Endothelial cell of umbilical vein (primary cell): ENCODE measurements around the gene ZFYVE28. TPM values are rescaled to one million over a fixed set of nuclear protein-coding genes. Genes with fewer than 3 reads are reported as not detected.

Experiments used
- BruUV-seq: library from RNA; stranded (reverse); fragments of 400-500 nt; replicated peaks from 2 replicates; lab custom pipeline; 2021; lab: Mats Ljungman, UMichigan
- CTCF ChIA-PET: fragments of 300-600, 350-600 bp; sonication (Branson Sonifier 250); formaldehyde crosslinking; loops from one replicate; lab custom pipeline; 2021; ENCODE audit warnings: antibody characterized with exemption, inconsistent platforms; lab: Charles Lee
- POLR2A ChIA-PET: fragments of 300-600, 350-600 bp; sonication (Branson Sonifier 250); formaldehyde crosslinking; loops from one replicate; lab custom pipeline; 2021; ENCODE audit warnings: antibody characterized with exemption, inconsistent platforms; lab: Charles Lee
- DNase-seq: peaks from one replicate; pipeline ENCODE4 v3.0.0-alpha.2; 2011; ENCODE audit warnings: low read depth, low spot score
- FAIRE-seq: peaks from 2 replicates; lab custom pipeline; 2011; peaks lifted over from hg19 to GRCh38; lab: Jason Lieb, UNC
- H2AFZ ChIP-seq: 2 replicates; pipeline ENCODE4 v1.6.0; 2012; ENCODE audit warnings: low read depth, low read length, control low read depth, inconsistent platforms
- H3K27ac ChIP-seq: 2 replicates; pipeline ENCODE4 v1.5.1; 2011; ENCODE audit warnings: low read depth, mild to moderate bottlenecking, control low read depth, low read length, moderate library complexity; ENCODE audit not compliant: insufficient read depth
- H3K27me3 ChIP-seq, 2 experiments: 2 replicates each; pipeline versions ENCODE4 v1.6.0 to v1.6.1; 2011; ENCODE audit warnings: low read length in 2 of 2, mixed read lengths in 1 of 2; ENCODE audit not compliant: control insufficient read depth in 2 of 2, insufficient read depth in 2 of 2
- H3K36me3 ChIP-seq, 2 experiments: 2 replicates in 1 of 2; 3 replicates in 1 of 2; pipeline ENCODE4 v1.5.1; 2011; ENCODE audit warnings: low read length in 2 of 2, mild to moderate bottlenecking in 1 of 2, moderate library complexity in 1 of 2; ENCODE audit not compliant: control insufficient read depth in 2 of 2, insufficient read depth in 2 of 2; ENCODE audit errors: extremely low read depth in 1 of 2
- H3K4me1 ChIP-seq: 3 replicates; pipeline ENCODE4 v1.5.1; 2011; ENCODE audit warnings: mild to moderate bottlenecking, low read length; ENCODE audit not compliant: control insufficient read depth, insufficient read depth; ENCODE audit errors: extremely low read depth
- H3K4me2 ChIP-seq: 2 replicates; pipeline ENCODE4 v1.6.1; 2011; ENCODE audit warnings: low read length, control low read depth, mixed read lengths; ENCODE audit not compliant: insufficient read depth
- H3K4me3 ChIP-seq, 3 experiments: fragments of 200-600 bp in 1 of 3; sonication (generic), shearing (Covaris generic) in 1 of 3; replicated peaks in 1 of 3; 2 replicates each; pipeline ENCODE4 v1.5.1; 2011 to 2016; ENCODE audit warnings: control low read depth in 3 of 3, low read length in 3 of 3, mild to moderate bottlenecking in 2 of 3, inconsistent platforms in 1 of 3, low read depth in 1 of 3, moderate library complexity in 1 of 3; ENCODE audit not compliant: insufficient read depth in 1 of 3
- H3K79me2 ChIP-seq: 2 replicates; pipeline ENCODE4 v1.6.0; 2012; ENCODE audit warnings: low read length, inconsistent platforms; ENCODE audit not compliant: control insufficient read depth, insufficient read depth
- H3K9ac ChIP-seq: replicated peaks from 2 replicates; pipeline ENCODE3; 2011; ENCODE audit warnings: low read length, control low read depth; ENCODE audit not compliant: insufficient read depth; ENCODE audit errors: extremely low read depth
- H3K9me1 ChIP-seq: replicated peaks from 3 replicates; pipeline ENCODE4 v1.6.0; 2011; ENCODE audit warnings: mild to moderate bottlenecking, low read length; ENCODE audit not compliant: control insufficient read depth, insufficient read depth; ENCODE audit errors: extremely low read depth
- H3K9me3 ChIP-seq: replicated peaks from 2 replicates; pipeline ENCODE4 v1.5.1; 2012; ENCODE audit warnings: low read length, inconsistent platforms; ENCODE audit not compliant: control insufficient read depth, insufficient read depth
- H4K20me1 ChIP-seq: replicated peaks from 2 replicates; pipeline ENCODE3; 2011; ENCODE audit warnings: mild to moderate bottlenecking, low read length; ENCODE audit not compliant: control insufficient read depth, insufficient read depth; ENCODE audit errors: extremely low read depth
- CTCF ChIP-seq, 2 donors: IDR thresholded peaks; 1 replicate in 1 of 2; 2 replicates in 1 of 2; pipeline ENCODE4 v1.5.1; 2011; ENCODE audit warnings: low read length in 2 of 2, mild to moderate bottlenecking in 2 of 2, moderate library complexity in 2 of 2, control low read depth in 1 of 2, inconsistent platforms in 1 of 2, low read depth in 1 of 2; ENCODE audit not compliant: insufficient read depth in 1 of 2; ENCODE audit errors: extremely low read depth in 1 of 2
- EZH2 ChIP-seq: IDR thresholded peaks from 2 replicates; pipeline ENCODE4 v1.6.1; 2012; ENCODE audit warnings: borderline replicate concordance, low read depth, mild to moderate bottlenecking, moderate library complexity, low read length, inconsistent platforms; ENCODE audit not compliant: severe bottlenecking
- FOS ChIP-seq: IDR thresholded peaks from 2 replicates; pipeline ENCODE4 v1.6.1; 2011; ENCODE audit warnings: mild to moderate bottlenecking, low read length, moderate library complexity, borderline replicate concordance; ENCODE audit not compliant: insufficient read depth
- GATA2 ChIP-seq: IDR thresholded peaks from 2 replicates; pipeline ENCODE4 v1.7.0; 2011; ENCODE audit warnings: low read depth, mild to moderate bottlenecking, moderate library complexity, mixed read lengths, low read length; ENCODE audit not compliant: insufficient read length, insufficient read depth
- JUN ChIP-seq: IDR thresholded peaks from 2 replicates; pipeline ENCODE4 v1.6.1; 2011; ENCODE audit warnings: borderline replicate concordance, low read depth; ENCODE audit not compliant: insufficient read length, insufficient read depth
- MAX ChIP-seq: IDR thresholded peaks from 2 replicates; pipeline ENCODE4 v1.6.1; 2011; ENCODE audit not compliant: insufficient read depth, insufficient read length
- MYC ChIP-seq: IDR thresholded peaks from one replicate; pipeline ENCODE4 v1.6.1; 2011; ENCODE audit warnings: mild to moderate bottlenecking, low read depth, low read length
- POLR2A ChIP-seq: IDR thresholded peaks from 2 replicates; pipeline ENCODE4 v1.6.1; 2012; ENCODE audit warnings: low read depth, mild to moderate bottlenecking, control low read depth, low read length
- POLR2AphosphoS5 ChIP-seq: IDR thresholded peaks from 2 replicates; pipeline ENCODE4 v1.6.1; 2012; ENCODE audit warnings: low read depth, mild to moderate bottlenecking, control low read depth, low read length, moderate library complexity; ENCODE audit not compliant: insufficient read depth
- dilution Hi-C: fragments of 300-500 bp; cut with MboI; formaldehyde crosslinking; loops from one replicate; pipeline ENCODE4 v1.15.0; 2019; ENCODE audit warnings: low sequenced_read_pairs; ENCODE audit not compliant: extremely low pct_ligation_motif_present
- intact Hi-C: fragments of 100-400 bp; cut with micrococcal nuclease; formaldehyde crosslinking; loops from one replicate; pipeline ENCODE4 v1.10.0; 2022
- polyA plus RNA-seq, 4 experiments: library from polyadenylated mRNA; depleted of rRNA in 3 of 4; stranded (reverse) in 3 of 4; unstranded in 1 of 4; fragments of >200 nt; gene quantifications; 2 replicates each; pipeline versions ENCODE4 v1.2.1 to v1.2.3, GENCODE V29; 2011 to 2012; ENCODE audit warnings: missing spikeins in 1 of 4
- total RNA-seq: library from RNA; stranded (reverse); gene quantifications from 2 replicates; pipeline ENCODE4 v1.2.3, GENCODE V29; 2021

Gene ZFYVE28
- total and polyA plus RNA-seq, 2 donors (not counting 3 experiments of a cell fraction or from before 2014, with no cell fraction given), result 5.8 to 7.1 TPM

GRCh38 chr4:2258091-2259035 lies 160.1 kb downstream of the ZFYVE28 start:
- H3K9ac ChIP-seq, result no peak overlapping the region
- H3K4me3 ChIP-seq, result no peak overlapping the region
- dilution Hi-C loops, result no loop called here
- H4K20me1 ChIP-seq, result no peaks in the 10 kb centered on the region
- FAIRE-seq, result no peak
- H3K27me3 ChIP-seq, result no peaks in the 10 kb centered on the region
- ChIA-PET POLR2A (interaction anchor here (1.4 kb wide), 1 partner anchor 17 kb away, joined by 3 read pairs; the partner anchor contains the start of genes HAUS3 and POLN), CTCF (interaction anchor here (1.0 to 1.1 kb wide), 2 partner anchors 38 to 183 kb away, joined by 3 read pairs; no protein-coding TSS in a partner anchor)
- no peak overlapping the region for H3K4me2 ChIP-seq
- TF ChIP-seq CTCF (IDR thresholded peaks at IDR 0.05; ENCODE audit: extremely low read depth in 1 of 2, insufficient read depth in 1 of 2, low read depth in 1 of 2, low read length in 2 of 2), result no peak
- no peak for TF ChIP-seq EZH2
- no peak for TF ChIP-seq JUN
- no peak for TF ChIP-seq MAX
- no peak for TF ChIP-seq MYC
- TF ChIP-seq GATA2, result no peak
- TF ChIP-seq POLR2AphosphoS5, result no peak
- TF ChIP-seq FOS, result no peak
- no peak for TF ChIP-seq POLR2A
- intact Hi-C loops, result no loop called here
- H2AFZ ChIP-seq, result no peak overlapping the region
- H3K4me1 ChIP-seq, result peaks cover 26% of the 10 kb centered on the region
- no TSS peak for BruUV-seq
- no peak overlapping the region for H3K27ac ChIP-seq
- peaks cover 0 to 30% of the 10 kb centered on the region in 2 experiments for H3K36me3 ChIP-seq
- H3K9me3 ChIP-seq, result no peaks in the 10 kb centered on the region
- peaks cover 15% of the 10 kb centered on the region for H3K79me2 ChIP-seq
- no peaks in the 10 kb centered on the region for H3K9me1 ChIP-seq
- DNase-seq, result no peak
